SK-N-SH (cell line): ENCODE data around the gene THSD4.

Source experiments
- ELF1 ChIP-seq: IDR thresholded peaks from 2 replicates; pipeline ENCODE4 v1.4.0; 2012
- SMC3 ChIP-seq: IDR thresholded peaks from 2 replicates; pipeline ENCODE4 v1.6.1; 2012; ENCODE audit warnings: low read depth, low read length, improper control_type of control experiment

DNA sequence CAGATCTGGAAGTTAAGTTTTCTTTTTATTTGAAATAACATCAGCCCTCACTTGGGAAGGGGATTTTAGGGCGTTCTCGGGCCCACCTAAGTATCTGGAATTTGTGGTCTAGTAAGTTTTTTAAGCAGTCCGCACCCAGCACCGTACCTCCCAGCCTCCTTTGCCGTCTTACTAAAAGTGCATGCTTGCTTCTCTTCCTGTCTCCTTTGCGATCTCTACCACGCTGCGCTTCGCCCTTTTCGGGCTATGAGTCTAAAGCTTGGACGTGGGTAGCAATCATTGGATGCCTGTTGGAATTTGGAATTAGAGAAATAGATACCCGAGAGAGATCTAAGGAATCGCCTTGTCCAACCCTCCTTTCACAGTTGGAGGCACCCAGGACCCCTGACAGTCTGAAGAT lies 1.1 kb downstream of the THSD4 start:
- TF ChIP-seq SMC3 (no peak), ELF1 (no peak)
